NB4 (cell line): ENCODE results near the gene VAPB.

ENCODE experiments used
- POLR2A ChIP-seq: IDR thresholded peaks from 2 replicates; pipeline ENCODE4 v1.6.1; 2011; ENCODE audit warnings: mild to moderate bottlenecking; ENCODE audit not compliant: insufficient read length; ENCODE audit errors: extremely low read depth
- TF ChIP-seq, protein P1 (sequence below): IDR thresholded peaks from one replicate; pipeline ENCODE4 v1.5.1; 2012; ENCODE audit warnings: low read depth, low read length
- TF ChIP-seq, protein P2 (sequence below): IDR thresholded peaks from 2 replicates; pipeline ENCODE4 v1.6.1; 2011; ENCODE audit warnings: low read depth, low read length

DNA sequence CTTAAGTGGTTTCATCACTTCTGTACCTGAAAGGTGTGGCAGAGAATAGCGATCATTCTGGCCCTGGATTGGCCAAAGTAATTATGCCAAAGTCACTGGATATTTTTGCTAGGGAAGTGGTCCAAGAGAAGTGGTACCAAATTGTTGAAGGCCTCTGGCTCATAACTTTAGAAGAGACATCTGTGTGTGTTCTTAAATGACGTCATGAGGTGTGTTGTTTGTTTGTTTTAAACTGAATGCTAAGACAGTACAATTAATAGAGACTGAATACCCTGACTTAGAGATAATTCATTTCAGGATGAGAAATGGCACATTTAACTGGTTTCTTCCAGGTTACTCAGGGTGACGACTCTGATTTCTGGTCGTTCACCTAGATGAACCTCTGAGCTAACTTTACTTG lies 3.3 kb downstream of the VAPB start:
- TF ChIP-seq, protein P1, sequence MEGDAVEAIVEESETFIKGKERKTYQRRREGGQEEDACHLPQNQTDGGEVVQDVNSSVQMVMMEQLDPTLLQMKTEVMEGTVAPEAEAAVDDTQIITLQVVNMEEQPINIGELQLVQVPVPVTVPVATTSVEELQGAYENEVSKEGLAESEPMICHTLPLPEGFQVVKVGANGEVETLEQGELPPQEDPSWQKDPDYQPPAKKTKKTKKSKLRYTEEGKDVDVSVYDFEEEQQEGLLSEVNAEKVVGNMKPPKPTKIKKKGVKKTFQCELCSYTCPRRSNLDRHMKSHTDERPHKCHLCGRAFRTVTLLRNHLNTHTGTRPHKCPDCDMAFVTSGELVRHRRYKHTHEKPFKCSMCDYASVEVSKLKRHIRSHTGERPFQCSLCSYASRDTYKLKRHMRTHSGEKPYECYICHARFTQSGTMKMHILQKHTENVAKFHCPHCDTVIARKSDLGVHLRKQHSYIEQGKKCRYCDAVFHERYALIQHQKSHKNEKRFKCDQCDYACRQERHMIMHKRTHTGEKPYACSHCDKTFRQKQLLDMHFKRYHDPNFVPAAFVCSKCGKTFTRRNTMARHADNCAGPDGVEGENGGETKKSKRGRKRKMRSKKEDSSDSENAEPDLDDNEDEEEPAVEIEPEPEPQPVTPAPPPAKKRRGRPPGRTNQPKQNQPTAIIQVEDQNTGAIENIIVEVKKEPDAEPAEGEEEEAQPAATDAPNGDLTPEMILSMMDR: no peak
- TF ChIP-seq, protein P2, sequence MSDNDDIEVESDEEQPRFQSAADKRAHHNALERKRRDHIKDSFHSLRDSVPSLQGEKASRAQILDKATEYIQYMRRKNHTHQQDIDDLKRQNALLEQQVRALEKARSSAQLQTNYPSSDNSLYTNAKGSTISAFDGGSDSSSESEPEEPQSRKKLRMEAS: no peak
- TF ChIP-seq POLR2A: no peak
